HCT116 (cell line): ENCODE data around the gene POLR2I.
"Not testable (repeated sequence)": the region's sequence is repeated elsewhere in the genome, so short reads cannot be mapped to it uniquely, and the experiment has no call there.

Source experiments
- ATF3 ChIP-seq: IDR thresholded peaks from 2 replicates; pipeline ENCODE4 v1.6.1; 2012
- CEBPB ChIP-seq: IDR thresholded peaks from 2 replicates; pipeline ENCODE4 v1.6.1; 2012; ENCODE audit warnings: low read depth
- CTCF ChIP-seq, 3 experiments: fragments of 200-600 bp in 1 of 3; sonication (generic) in 1 of 3; IDR thresholded peaks in 2 of 3; conservative IDR thresholded peaks in 1 of 3; 2 replicates each; pipeline ENCODE4 v1.5.1; 2012 to 2017; ENCODE audit warnings: low read depth in 2 of 3, low read length in 2 of 3, antibody characterized with exemption in 1 of 3, borderline replicate concordance in 1 of 3, control low read depth in 1 of 3, mild to moderate bottlenecking in 1 of 3, mixed read lengths in 1 of 3, mixed run types in 1 of 3, moderate library complexity in 1 of 3; ENCODE audit not compliant: insufficient read depth in 1 of 3
- FOSL1 ChIP-seq: IDR thresholded peaks from 2 replicates; pipeline ENCODE4 v1.6.1; 2012; ENCODE audit warnings: low read depth
- POLR2A ChIP-seq: IDR thresholded peaks from 2 replicates; pipeline ENCODE4 v1.7.0; 2011; ENCODE audit warnings: borderline replicate concordance; ENCODE audit not compliant: insufficient read depth, insufficient read length; ENCODE audit errors: extremely low read depth
- POLR2AphosphoS5 ChIP-seq: IDR thresholded peaks from 2 replicates; pipeline ENCODE4 v1.6.1; 2011; ENCODE audit warnings: mild to moderate bottlenecking, low read depth, low read length, moderate library complexity
- REST ChIP-seq: IDR thresholded peaks from 2 replicates; pipeline ENCODE4 v1.6.1; 2012; ENCODE audit warnings: low read depth
- YY1 ChIP-seq: IDR thresholded peaks from 2 replicates; pipeline ENCODE4 v1.6.1; 2011; ENCODE audit warnings: low read length, low read depth, moderate library complexity, mild to moderate bottlenecking; ENCODE audit not compliant: insufficient replicate concordance; ENCODE audit errors: extremely low read depth
- ZFX ChIP-seq: fragments of 450-650 bp; IDR thresholded peaks from 2 replicates; pipeline ENCODE4 v1.6.1; 2017

- not testable (repeated sequence) for TF ChIP-seq ZFX; CTCF (IDR thresholded peaks at IDR 0.05 in 2 of 3, conservative IDR thresholded peaks at IDR 0.05 in 1 of 3; ENCODE audit: borderline replicate concordance in 1 of 3, insufficient read depth in 1 of 3, low read depth in 2 of 3, low read length in 2 of 3); POLR2A; POLR2AphosphoS5; REST; ATF3; YY1; FOSL1; CEBPB
Observed at GRCh38 chr19:36134867-36135266, 20.2 kb upstream of the POLR2I start.
